A673 (cell line): ENCODE measurements around the gene CEACAM16. TPM values are rescaled to one million over a fixed set of nuclear protein-coding genes. Genes with fewer than 3 reads are reported as not detected.

Experiments
- BruUV-seq: library from RNA; stranded (reverse); fragments of 400-500 nt; replicated peaks from 2 replicates; lab custom pipeline; 2021; lab: Mats Ljungman, UMichigan
- CTCF ChIA-PET: fragments of 300-600 bp; sonication (Branson Sonifier 250); formaldehyde crosslinking; loops from one replicate; lab custom pipeline; 2022; ENCODE audit warnings: antibody characterized with exemption; lab: Charles Lee
- POLR2A ChIA-PET: fragments of 300-600 bp; sonication (Branson Sonifier 250); formaldehyde crosslinking; loops from one replicate; lab custom pipeline; 2022; ENCODE audit warnings: antibody characterized with exemption; ENCODE audit not compliant: low non-redundant PET; lab: Charles Lee
- DNase-seq: peaks from one replicate; pipeline ENCODE4 v3.0.0-alpha.2; 2015; ENCODE audit warnings: low spot score
- H3K27ac ChIP-seq: fragments of 200-600 bp; sonication (generic); 2 replicates; pipeline ENCODE4 v1.5.1; 2016; ENCODE audit warnings: mixed run types, low read depth, mild to moderate bottlenecking, mixed read lengths, antibody characterized with exemption, low read length; ENCODE audit not compliant: poor library complexity, severe bottlenecking
- H3K27me3 ChIP-seq: fragments of 200-600 bp; sonication (generic); replicated peaks from 2 replicates; pipeline ENCODE4 v1.6.1; 2017; ENCODE audit warnings: mixed run types, low read depth, mild to moderate bottlenecking, mixed read lengths, antibody characterized with exemption, low read length; ENCODE audit not compliant: insufficient read depth, poor library complexity
- H3K36me3 ChIP-seq: fragments of 200-600 bp; sonication (generic); 2 replicates; pipeline ENCODE4 v1.6.1; 2016; ENCODE audit warnings: mixed run types, mild to moderate bottlenecking, mixed read lengths, antibody characterized with exemption, low read length; ENCODE audit not compliant: insufficient read depth, poor library complexity, severe bottlenecking
- H3K4me1 ChIP-seq: fragments of 200-600 bp; sonication (generic); 2 replicates; pipeline ENCODE4 v1.6.1; 2017; ENCODE audit warnings: mixed run types, mild to moderate bottlenecking, mixed read lengths, antibody characterized with exemption, low read length; ENCODE audit not compliant: insufficient read depth, poor library complexity, severe bottlenecking
- H3K4me3 ChIP-seq: fragments of 200-600 bp; sonication (generic); 2 replicates; pipeline ENCODE4 v1.5.1; 2016; ENCODE audit warnings: low read depth, mixed run types, mild to moderate bottlenecking, mixed read lengths, low read length; ENCODE audit not compliant: poor library complexity, severe bottlenecking
- H3K9me3 ChIP-seq: fragments of 200-600 bp; sonication (generic); 2 replicates; pipeline ENCODE4 v1.6.1; 2016; ENCODE audit warnings: mixed run types, low read depth, mild to moderate bottlenecking, mixed read lengths, antibody characterized with exemption, low read length; ENCODE audit not compliant: poor library complexity, severe bottlenecking
- EZH2 ChIP-seq: fragments of 200-600 bp; sonication (generic); IDR thresholded peaks from 2 replicates; pipeline ENCODE4 v1.6.1; 2017; ENCODE audit warnings: borderline replicate concordance, low read depth, mild to moderate bottlenecking, mixed read lengths, antibody characterized with exemption, low read length; ENCODE audit not compliant: poor library complexity, severe bottlenecking
- intact Hi-C: fragments of 100-400 bp; cut with micrococcal nuclease; formaldehyde crosslinking; loops from one replicate; pipeline ENCODE4 v1.10.0; 2022; ENCODE audit not compliant: unreplicated experiment
- total RNA-seq: library from RNA; stranded (reverse); gene quantifications from 2 replicates; pipeline ENCODE4 v1.2.3, GENCODE V29; 2021
- TF ChIP-seq, protein P1 (sequence below): fragments of 300-800, 200-600 bp; sonication (generic); conservative IDR thresholded peaks from 2 replicates; pipeline ENCODE4 v1.5.1; 2017; ENCODE audit warnings: low read depth, mild to moderate bottlenecking, antibody characterized with exemption, low read length, moderate library complexity, mixed read lengths

CEACAM16 gene
- total RNA-seq, 1 experiment from 2014 or later = not detected

DNA sequence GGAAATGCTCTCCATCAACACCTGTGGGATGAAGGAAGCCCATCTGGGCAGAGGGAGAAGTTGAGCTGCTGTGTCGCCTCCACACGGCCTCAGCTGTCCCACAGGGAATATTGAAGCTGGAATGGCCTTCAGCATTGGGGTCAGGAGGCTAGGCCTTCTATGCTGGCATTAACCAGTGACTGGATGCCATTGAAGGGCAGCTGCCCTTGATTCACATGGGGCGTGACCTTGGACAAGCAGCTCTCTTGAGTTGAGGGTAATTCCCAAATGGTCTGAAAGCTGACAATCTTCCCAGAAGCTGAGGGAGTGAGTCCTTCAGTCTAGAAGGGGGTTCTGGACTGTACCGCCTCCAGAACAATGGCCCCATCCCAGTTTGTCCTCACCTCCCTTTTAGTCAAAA lies 56.3 kb downstream of the CEACAM16 start:
- intact Hi-C loops = no loop called here
- H3K9me3 ChIP-seq = no peaks in the 10 kb centered on the region
- no peak for DNase-seq
- H3K27me3 ChIP-seq = no peaks in the 10 kb centered on the region
- TF ChIP-seq, protein P1, sequence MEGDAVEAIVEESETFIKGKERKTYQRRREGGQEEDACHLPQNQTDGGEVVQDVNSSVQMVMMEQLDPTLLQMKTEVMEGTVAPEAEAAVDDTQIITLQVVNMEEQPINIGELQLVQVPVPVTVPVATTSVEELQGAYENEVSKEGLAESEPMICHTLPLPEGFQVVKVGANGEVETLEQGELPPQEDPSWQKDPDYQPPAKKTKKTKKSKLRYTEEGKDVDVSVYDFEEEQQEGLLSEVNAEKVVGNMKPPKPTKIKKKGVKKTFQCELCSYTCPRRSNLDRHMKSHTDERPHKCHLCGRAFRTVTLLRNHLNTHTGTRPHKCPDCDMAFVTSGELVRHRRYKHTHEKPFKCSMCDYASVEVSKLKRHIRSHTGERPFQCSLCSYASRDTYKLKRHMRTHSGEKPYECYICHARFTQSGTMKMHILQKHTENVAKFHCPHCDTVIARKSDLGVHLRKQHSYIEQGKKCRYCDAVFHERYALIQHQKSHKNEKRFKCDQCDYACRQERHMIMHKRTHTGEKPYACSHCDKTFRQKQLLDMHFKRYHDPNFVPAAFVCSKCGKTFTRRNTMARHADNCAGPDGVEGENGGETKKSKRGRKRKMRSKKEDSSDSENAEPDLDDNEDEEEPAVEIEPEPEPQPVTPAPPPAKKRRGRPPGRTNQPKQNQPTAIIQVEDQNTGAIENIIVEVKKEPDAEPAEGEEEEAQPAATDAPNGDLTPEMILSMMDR = no peak
- no peak for TF ChIP-seq EZH2
- ChIA-PET CTCF (no interaction called here), POLR2A (interaction anchor here (0.6 kb wide), 1 partner anchor 16 kb away, joined by 4 read pairs; no protein-coding TSS in a partner anchor)
- H3K4me1 ChIP-seq = peaks cover 27% of the 10 kb centered on the region
- no peaks in the 10 kb centered on the region for H3K36me3 ChIP-seq
- H3K4me3 ChIP-seq = no peak overlapping the region
- BruUV-seq = no TSS peak
- H3K27ac ChIP-seq = no peak overlapping the region

DNA sequence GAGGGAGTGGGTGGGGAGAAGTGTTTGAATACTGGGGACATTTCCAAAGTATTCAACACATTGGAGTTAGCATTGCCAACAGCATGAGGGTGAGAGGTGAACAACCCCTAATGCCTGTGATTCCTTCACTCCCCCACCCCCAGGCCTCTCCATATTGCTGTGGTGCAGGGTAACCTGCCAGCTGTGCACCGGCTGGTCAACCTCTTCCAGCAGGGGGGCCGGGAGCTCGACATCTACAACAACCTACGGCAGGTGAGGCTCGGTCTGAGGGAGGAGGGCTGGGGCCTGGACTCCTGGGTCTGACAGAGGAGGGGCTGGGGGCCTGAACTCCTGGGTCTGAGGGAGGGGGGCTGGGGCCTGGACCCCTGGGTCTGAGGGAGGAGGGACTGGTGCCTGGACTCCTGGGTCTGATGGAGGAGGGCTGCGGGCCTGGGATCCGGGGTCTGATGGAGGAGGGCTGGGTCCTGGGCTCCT lies 57.2 kb downstream of the CEACAM16 start:
- H3K27me3 ChIP-seq = no peaks in the 10 kb centered on the region
- no peak overlapping the region for H3K27ac ChIP-seq
- no TSS peak for BruUV-seq
- no peak for TF ChIP-seq EZH2
- TF ChIP-seq, protein P1 = no peak
- intact Hi-C loops = no loop called here
- no peak overlapping the region for H3K4me3 ChIP-seq
- ChIA-PET POLR2A (no interaction called here), CTCF (interaction anchor here (0.6 kb wide), 1 partner anchor 14 kb away, joined by 8 read pairs; no protein-coding TSS in a partner anchor)
- no peaks in the 10 kb centered on the region for H3K9me3 ChIP-seq
- no peak for DNase-seq
- no peaks in the 10 kb centered on the region for H3K36me3 ChIP-seq
- peaks cover 27% of the 10 kb centered on the region for H3K4me1 ChIP-seq

DNA sequence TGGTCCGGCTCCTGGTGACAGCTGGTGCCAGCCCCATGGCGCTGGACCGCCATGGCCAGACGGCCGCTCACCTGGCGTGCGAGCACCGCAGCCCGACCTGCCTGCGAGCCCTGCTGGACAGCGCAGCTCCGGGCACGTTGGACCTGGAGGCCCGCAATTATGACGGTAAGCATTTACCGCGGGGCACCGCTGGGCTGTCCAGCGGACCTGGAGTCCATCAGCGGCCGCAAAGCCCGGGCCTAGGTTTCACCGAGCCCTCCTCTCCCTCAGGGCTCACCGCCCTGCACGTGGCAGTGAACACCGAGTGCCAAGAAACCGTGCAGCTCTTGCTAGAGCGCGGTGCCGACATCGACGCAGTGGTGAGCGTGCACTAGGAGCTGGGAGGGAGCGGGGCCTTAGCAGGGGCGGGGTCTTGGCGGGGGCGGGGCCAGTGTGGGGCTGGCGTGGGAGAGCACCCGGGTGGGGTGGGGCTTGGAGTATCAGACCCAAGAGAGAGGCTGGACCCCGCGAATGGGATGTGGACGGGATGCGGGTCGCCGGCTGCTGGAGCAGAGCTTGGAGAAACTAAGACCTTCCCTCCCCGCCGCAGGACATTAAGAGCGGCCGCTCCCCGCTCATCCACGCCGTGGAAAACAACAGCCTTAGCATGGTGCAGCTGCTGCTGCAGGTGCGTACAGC lies 58.2 kb downstream of the CEACAM16 start:
- Histone ChIP-seq H3K36me3 (no peaks in the 10 kb centered on the region), H3K9me3 (no peaks in the 10 kb centered on the region), H3K4me3 (peak overlapping the region; percentile 48), H3K4me1 (peaks cover 27% of the 10 kb centered on the region), H3K27ac (no peak overlapping the region), H3K27me3 (no peaks in the 10 kb centered on the region)
- POLR2A ChIA-PET = no interaction called here
- CTCF ChIA-PET = interaction anchor here (0.6 to 1.4 kb wide), 3 partner anchors 13 to 552 kb away, joined by 3 to 7 read pairs (median 5); no protein-coding TSS in a partner anchor
- intact Hi-C loops = no loop called here
- no peak for TF ChIP-seq EZH2
- TF ChIP-seq, protein P1 = no peak
- no TSS peak for BruUV-seq
- peak; percentile 65 for DNase-seq
